ENCODE results near the gene MAPT.

MAPT gene

DNA sequence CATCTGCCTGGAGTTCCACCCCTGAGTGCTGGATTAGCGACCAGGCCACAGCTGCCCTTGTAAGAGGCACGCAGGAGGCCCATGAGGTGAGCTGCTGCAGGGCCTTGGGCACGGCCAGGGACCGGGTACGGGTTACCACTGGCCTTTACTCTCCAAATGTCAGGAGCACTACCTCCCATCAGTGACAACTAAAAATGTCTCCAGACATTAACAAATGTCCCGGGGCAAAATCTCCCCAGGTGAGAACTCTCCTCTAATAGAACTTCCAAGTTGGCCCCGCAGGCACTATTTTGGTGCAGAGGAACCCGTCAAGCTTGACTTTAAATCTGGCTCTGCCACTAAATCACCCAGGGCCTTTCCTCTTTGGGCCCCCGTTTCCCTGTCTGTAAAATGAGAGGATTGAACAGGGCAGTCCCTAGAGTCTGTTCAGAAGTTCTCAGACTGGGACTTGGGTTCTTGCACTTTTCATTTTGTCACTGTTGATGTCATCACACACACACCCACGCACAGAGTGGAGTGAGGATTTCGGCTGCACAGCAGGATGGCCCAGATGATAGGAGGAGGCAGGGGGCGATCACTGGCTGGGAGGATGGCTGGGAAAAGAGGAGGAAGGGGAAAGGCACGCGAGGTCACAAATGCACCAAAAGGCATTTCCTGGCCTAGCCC is 24.5 kb upstream of the MAPT start:
- TF ChIP-seq RAD21 (IDR thresholded peaks at IDR 0.05; ENCODE audit: low read depth), result no peak
- TF ChIP-seq EP300 (IDR thresholded peaks at IDR 0.05; ENCODE audit: borderline replicate concordance), result no peak
- TF ChIP-seq TCF12 (IDR thresholded peaks at IDR 0.05; ENCODE audit: low read depth), result no peak
- no peak for TF ChIP-seq EGR1 (IDR thresholded peaks at IDR 0.05)
- TF ChIP-seq, protein P1, sequence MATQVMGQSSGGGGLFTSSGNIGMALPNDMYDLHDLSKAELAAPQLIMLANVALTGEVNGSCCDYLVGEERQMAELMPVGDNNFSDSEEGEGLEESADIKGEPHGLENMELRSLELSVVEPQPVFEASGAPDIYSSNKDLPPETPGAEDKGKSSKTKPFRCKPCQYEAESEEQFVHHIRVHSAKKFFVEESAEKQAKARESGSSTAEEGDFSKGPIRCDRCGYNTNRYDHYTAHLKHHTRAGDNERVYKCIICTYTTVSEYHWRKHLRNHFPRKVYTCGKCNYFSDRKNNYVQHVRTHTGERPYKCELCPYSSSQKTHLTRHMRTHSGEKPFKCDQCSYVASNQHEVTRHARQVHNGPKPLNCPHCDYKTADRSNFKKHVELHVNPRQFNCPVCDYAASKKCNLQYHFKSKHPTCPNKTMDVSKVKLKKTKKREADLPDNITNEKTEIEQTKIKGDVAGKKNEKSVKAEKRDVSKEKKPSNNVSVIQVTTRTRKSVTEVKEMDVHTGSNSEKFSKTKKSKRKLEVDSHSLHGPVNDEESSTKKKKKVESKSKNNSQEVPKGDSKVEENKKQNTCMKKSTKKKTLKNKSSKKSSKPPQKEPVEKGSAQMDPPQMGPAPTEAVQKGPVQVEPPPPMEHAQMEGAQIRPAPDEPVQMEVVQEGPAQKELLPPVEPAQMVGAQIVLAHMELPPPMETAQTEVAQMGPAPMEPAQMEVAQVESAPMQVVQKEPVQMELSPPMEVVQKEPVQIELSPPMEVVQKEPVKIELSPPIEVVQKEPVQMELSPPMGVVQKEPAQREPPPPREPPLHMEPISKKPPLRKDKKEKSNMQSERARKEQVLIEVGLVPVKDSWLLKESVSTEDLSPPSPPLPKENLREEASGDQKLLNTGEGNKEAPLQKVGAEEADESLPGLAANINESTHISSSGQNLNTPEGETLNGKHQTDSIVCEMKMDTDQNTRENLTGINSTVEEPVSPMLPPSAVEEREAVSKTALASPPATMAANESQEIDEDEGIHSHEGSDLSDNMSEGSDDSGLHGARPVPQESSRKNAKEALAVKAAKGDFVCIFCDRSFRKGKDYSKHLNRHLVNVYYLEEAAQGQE (IDR thresholded peaks at IDR 0.05; ENCODE audit: low read depth), result no peak
- TF ChIP-seq FOXM1 (IDR thresholded peaks at IDR 0.05; ENCODE audit: borderline replicate concordance, low read depth), result no peak
- TF ChIP-seq CEBPB (IDR thresholded peaks at IDR 0.05), result no peak

DNA sequence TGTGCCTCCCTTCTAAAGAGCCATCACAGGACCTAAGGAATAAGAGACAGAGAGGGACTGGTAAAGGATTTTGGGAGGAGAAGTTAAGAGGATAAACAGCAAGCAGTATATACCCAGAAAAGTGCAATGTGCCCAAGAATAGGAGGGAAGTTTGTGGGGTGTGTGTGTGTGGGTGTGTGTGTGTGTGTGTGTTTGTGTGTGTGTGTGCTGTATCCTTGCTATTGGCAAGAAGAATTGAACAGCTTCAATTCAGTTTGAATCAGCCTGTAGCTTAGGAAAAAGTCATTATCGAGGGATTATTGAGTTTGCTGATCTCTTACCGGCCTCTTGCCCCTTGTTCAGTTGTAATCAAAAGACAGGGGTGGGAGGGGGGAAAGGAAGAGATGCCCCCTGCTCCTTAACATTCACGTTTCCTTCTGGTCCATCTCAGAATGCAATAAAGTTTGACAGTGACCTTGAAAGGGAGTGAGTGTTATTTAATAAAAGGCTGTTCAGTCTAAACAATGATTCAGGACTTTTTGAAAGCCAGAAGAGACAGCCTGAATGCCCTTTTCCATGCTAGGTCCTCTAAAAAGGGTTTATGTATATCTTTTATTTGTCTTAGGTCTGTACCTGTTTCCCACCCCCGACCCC is 23.9 kb upstream of the MAPT start:
- TF ChIP-seq TEAD4 (IDR thresholded peaks at IDR 0.05) (no peak), NFIC (IDR thresholded peaks at IDR 0.05) (no peak), FOXM1 (IDR thresholded peaks at IDR 0.05; ENCODE audit: borderline replicate concordance, low read depth) (no peak), EGR1 (IDR thresholded peaks at IDR 0.05) (no peak)
- TF ChIP-seq, protein P2, sequence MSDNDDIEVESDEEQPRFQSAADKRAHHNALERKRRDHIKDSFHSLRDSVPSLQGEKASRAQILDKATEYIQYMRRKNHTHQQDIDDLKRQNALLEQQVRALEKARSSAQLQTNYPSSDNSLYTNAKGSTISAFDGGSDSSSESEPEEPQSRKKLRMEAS (IDR thresholded peaks at IDR 0.05), result no peak
- TF ChIP-seq, protein P3, sequence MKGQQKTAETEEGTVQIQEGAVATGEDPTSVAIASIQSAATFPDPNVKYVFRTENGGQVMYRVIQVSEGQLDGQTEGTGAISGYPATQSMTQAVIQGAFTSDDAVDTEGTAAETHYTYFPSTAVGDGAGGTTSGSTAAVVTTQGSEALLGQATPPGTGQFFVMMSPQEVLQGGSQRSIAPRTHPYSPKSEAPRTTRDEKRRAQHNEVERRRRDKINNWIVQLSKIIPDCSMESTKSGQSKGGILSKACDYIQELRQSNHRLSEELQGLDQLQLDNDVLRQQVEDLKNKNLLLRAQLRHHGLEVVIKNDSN (IDR thresholded peaks at IDR 0.05), result no peak

DNA sequence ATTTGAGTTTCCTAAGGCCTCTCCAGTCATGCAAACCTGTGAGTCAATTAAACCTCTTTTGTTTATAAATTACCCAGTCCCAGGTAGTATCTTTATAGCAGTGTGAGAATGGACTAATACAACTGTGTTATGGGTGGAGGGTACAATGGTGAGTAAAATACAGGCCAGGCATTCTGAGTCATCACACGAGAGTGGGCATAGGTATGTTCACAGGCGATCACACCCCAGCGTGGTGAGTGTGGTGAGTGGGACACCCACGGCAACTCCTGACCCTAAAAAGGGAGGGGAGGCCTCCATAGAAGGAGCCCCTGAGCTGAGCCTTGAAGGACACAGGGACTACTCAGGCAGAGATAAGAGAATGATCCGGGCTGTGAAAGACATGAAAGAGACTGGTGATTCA is 22.6 kb upstream of the MAPT start:
- TF ChIP-seq YY1 (IDR thresholded peaks at IDR 0.05; ENCODE audit: low read depth), result no peak
- TF ChIP-seq EGR1 (IDR thresholded peaks at IDR 0.05), result no peak
- no peak for TF ChIP-seq FOXM1 (IDR thresholded peaks at IDR 0.05; ENCODE audit: borderline replicate concordance, low read depth)
- no peak for TF ChIP-seq TCF12 (IDR thresholded peaks at IDR 0.05; ENCODE audit: low read depth)
- no peak for TF ChIP-seq EP300 (IDR thresholded peaks at IDR 0.05; ENCODE audit: borderline replicate concordance)
- TF ChIP-seq, protein P2 (IDR thresholded peaks at IDR 0.05), result no peak
- TF ChIP-seq TEAD4 (IDR thresholded peaks at IDR 0.05), result no peak
- TF ChIP-seq ZBTB7A (IDR thresholded peaks at IDR 0.05; ENCODE audit: low read depth), result no peak
- TF ChIP-seq, protein P1 (IDR thresholded peaks at IDR 0.05; ENCODE audit: low read depth), result no peak
- no peak for TF ChIP-seq RAD21 (IDR thresholded peaks at IDR 0.05; ENCODE audit: low read depth)
- TF ChIP-seq CREB1 (IDR thresholded peaks at IDR 0.05; ENCODE audit: low read depth), result no peak
- TF ChIP-seq NFIC (IDR thresholded peaks at IDR 0.05), result no peak
- no peak for TF ChIP-seq TAF1 (IDR thresholded peaks at IDR 0.05; ENCODE audit: low read depth)
- TF ChIP-seq CEBPB (IDR thresholded peaks at IDR 0.05), result no peak
- TF ChIP-seq, protein P3 (IDR thresholded peaks at IDR 0.05), result no peak

DNA sequence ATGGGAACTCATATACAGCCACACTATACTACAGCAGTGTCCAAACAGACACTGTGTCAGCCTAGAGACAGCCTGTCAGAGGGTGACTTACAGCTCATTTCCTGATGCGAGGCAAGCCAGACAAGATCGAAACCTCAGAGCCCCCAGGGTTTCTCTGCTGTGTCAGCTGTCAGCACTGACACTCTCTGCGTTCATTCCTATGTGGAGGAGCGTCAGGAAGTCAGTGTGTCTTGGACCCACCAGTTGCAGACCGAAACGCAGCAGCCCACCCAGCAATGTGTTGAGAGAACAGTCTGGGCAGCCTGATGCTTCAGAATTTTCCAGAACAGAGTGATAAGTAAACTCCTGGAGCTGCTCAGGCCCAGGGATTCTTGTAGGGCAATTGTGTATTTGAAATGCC is 20.6 kb upstream of the MAPT start:
- TF ChIP-seq TCF12 (IDR thresholded peaks at IDR 0.05; ENCODE audit: low read depth) (no peak), RAD21 (IDR thresholded peaks at IDR 0.05; ENCODE audit: low read depth) (no peak), FOXM1 (IDR thresholded peaks at IDR 0.05; ENCODE audit: borderline replicate concordance, low read depth) (no peak), EGR1 (IDR thresholded peaks at IDR 0.05) (no peak), TAF1 (IDR thresholded peaks at IDR 0.05; ENCODE audit: low read depth) (no peak), NFIC (IDR thresholded peaks at IDR 0.05) (no peak), TEAD4 (IDR thresholded peaks at IDR 0.05) (no peak), CEBPB (IDR thresholded peaks at IDR 0.05) (no peak), YY1 (IDR thresholded peaks at IDR 0.05; ENCODE audit: low read depth) (no peak), EP300 (IDR thresholded peaks at IDR 0.05; ENCODE audit: borderline replicate concordance) (no peak), CREB1 (IDR thresholded peaks at IDR 0.05; ENCODE audit: low read depth) (no peak)
- TF ChIP-seq, protein P3 (IDR thresholded peaks at IDR 0.05), result no peak

DNA sequence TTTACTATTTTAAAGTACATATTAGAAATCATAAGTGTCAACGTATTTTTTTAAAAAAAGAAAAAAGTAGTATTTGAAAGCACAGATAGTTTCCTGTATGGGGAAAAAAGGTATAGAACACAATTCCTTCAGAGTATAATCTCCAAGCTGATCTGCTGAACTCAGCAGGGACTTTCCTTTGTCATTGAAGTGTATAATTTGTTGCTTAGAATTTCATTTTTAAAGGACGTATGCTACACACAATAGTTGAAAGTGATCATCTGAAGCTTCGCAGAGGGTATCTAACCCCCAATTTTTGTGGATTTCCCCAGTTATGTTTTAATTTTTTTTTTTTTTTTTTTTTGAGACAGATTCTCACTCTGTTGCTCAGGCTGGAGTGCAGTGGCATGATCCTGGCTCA is 20.2 kb upstream of the MAPT start:
- no peak for TF ChIP-seq CREB1 (IDR thresholded peaks at IDR 0.05; ENCODE audit: low read depth)
- no peak for TF ChIP-seq YY1 (IDR thresholded peaks at IDR 0.05; ENCODE audit: low read depth)
- TF ChIP-seq TAF1 (IDR thresholded peaks at IDR 0.05; ENCODE audit: low read depth), result no peak
- TF ChIP-seq CEBPB (IDR thresholded peaks at IDR 0.05), result no peak
- TF ChIP-seq, protein P2 (IDR thresholded peaks at IDR 0.05), result no peak
- TF ChIP-seq FOXM1 (IDR thresholded peaks at IDR 0.05; ENCODE audit: borderline replicate concordance, low read depth), result no peak
- TF ChIP-seq, protein P3 (IDR thresholded peaks at IDR 0.05), result no peak
- TF ChIP-seq, protein P1 (IDR thresholded peaks at IDR 0.05; ENCODE audit: low read depth), result no peak
- no peak for TF ChIP-seq EP300 (IDR thresholded peaks at IDR 0.05; ENCODE audit: borderline replicate concordance)

All from Ishikawa (cell line).